ENCODE results near the gene ADK. TPM values are rescaled to one million over a fixed set of nuclear protein-coding genes. Genes with fewer than 3 reads are reported as not detected.

ADK gene
- total RNA-seq, 1 donor from 2014 or later: 13.1 TPM

DNA sequence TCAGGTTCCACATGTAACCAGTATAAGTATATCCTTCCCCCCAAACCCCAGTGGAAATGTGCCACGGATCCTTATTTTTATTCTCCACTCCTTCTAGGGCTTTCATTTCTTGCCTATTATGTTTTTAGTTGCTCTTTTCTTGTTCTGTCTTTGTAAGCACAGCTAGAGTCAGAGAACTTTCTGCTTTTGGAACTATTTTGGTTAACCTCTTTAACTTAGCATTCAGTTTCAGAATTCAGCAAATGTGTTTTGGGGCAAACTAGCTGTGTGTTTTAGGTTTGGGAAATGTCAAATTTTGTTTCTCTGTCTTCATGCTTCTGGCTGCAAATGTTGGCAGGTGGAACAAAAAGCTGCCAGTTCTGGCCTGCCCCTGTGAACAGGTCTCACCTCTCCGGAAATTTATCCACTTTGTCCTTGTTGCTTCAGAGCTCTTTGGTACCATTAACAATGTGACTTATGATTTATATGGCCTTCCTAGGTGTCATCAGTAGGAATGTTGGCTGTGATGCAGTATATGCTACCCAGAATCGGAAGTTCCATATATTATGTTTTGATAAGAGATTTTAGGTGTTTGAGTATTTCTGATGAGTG lies 156.1 kb downstream of the ADK start:
- no peaks in the 10 kb centered on the region for H3K27me3 Mint-ChIP-seq (ENCODE audit: unreplicated experiment)
- H3K4me3 Mint-ChIP-seq (ENCODE audit: unreplicated experiment): no peak overlapping the region
- DNase-seq (ENCODE audit: low spot score): no peak
- TF ChIP-seq, protein P1, sequence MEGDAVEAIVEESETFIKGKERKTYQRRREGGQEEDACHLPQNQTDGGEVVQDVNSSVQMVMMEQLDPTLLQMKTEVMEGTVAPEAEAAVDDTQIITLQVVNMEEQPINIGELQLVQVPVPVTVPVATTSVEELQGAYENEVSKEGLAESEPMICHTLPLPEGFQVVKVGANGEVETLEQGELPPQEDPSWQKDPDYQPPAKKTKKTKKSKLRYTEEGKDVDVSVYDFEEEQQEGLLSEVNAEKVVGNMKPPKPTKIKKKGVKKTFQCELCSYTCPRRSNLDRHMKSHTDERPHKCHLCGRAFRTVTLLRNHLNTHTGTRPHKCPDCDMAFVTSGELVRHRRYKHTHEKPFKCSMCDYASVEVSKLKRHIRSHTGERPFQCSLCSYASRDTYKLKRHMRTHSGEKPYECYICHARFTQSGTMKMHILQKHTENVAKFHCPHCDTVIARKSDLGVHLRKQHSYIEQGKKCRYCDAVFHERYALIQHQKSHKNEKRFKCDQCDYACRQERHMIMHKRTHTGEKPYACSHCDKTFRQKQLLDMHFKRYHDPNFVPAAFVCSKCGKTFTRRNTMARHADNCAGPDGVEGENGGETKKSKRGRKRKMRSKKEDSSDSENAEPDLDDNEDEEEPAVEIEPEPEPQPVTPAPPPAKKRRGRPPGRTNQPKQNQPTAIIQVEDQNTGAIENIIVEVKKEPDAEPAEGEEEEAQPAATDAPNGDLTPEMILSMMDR (IDR thresholded peaks at IDR 0.05; ENCODE audit: unreplicated experiment): no peak
- no peaks in the 10 kb centered on the region for H3K4me1 Mint-ChIP-seq (ENCODE audit: unreplicated experiment)
- H3K9me3 Mint-ChIP-seq (ENCODE audit: unreplicated experiment): no peaks in the 10 kb centered on the region
- H3K27ac Mint-ChIP-seq (ENCODE audit: unreplicated experiment): no peak overlapping the region
- H3K36me3 Mint-ChIP-seq (ENCODE audit: low read depth, unreplicated experiment): no peaks in the 10 kb centered on the region

DNA sequence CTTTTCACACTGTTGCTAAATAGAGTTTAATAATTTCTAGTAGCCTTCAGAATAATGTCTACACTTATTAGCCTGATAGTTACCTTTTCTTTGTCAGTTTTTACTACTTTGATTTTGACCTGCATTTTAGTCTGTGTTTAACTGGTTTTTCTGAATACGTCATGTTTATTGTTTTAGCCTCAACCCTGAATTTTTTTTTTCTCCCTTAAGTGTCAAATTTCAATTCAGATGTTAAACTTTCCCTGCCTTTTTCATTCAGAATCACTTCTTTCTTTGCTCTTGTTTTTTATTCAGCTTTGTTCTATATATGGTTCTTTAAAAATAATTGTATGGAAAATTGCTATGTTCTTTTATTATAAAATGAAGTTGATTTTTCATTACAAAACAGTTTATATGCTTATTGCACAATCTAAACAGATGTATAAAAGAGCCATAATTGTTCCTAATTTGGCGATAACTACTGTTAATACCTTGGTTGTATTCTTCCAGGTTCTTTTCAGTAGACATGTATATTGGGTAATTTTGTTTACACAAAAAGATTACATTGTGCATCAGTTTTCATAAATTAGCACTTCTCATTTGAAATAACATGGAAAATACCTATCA lies 159.7 kb downstream of the ADK start:
- Mint-ChIP-seq H3K9me3 (ENCODE audit: unreplicated experiment) (no peaks in the 10 kb centered on the region), H3K4me3 (ENCODE audit: unreplicated experiment) (no peak overlapping the region), H3K27me3 (ENCODE audit: unreplicated experiment) (no peaks in the 10 kb centered on the region), H3K4me1 (ENCODE audit: unreplicated experiment) (no peaks in the 10 kb centered on the region), H3K36me3 (ENCODE audit: low read depth, unreplicated experiment) (no peaks in the 10 kb centered on the region), H3K27ac (ENCODE audit: unreplicated experiment) (no peak overlapping the region)
- TF ChIP-seq, protein P1 (IDR thresholded peaks at IDR 0.05; ENCODE audit: unreplicated experiment): no peak
- no peak for DNase-seq (ENCODE audit: low spot score)

DNA sequence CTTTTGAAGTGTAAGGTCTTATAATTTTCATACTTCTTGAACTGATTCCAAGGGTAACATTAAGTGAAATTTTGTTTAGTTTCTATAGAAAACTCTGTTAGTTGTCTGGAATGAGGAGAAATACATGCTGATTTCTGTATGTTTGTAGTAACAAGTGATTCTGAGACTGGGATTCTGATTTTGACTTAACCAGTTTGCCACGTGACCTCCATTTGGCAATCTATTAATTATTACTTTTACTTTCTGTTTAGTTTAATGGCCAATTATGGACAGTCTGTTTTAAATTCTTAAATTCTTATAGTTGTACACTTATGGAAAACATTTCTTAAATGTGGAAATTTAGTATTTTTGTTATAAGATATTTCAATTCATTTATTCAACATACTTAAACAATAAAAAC lies 163.1 kb downstream of the ADK start:
- Mint-ChIP-seq H3K36me3 (ENCODE audit: low read depth, unreplicated experiment) (no peaks in the 10 kb centered on the region), H3K4me3 (ENCODE audit: unreplicated experiment) (no peak overlapping the region), H3K27ac (ENCODE audit: unreplicated experiment) (no peak overlapping the region), H3K4me1 (ENCODE audit: unreplicated experiment) (no peaks in the 10 kb centered on the region), H3K9me3 (ENCODE audit: unreplicated experiment) (no peaks in the 10 kb centered on the region), H3K27me3 (ENCODE audit: unreplicated experiment) (no peaks in the 10 kb centered on the region)
- TF ChIP-seq, protein P1 (IDR thresholded peaks at IDR 0.05; ENCODE audit: unreplicated experiment): no peak
- no peak for DNase-seq (ENCODE audit: low spot score)

DNA sequence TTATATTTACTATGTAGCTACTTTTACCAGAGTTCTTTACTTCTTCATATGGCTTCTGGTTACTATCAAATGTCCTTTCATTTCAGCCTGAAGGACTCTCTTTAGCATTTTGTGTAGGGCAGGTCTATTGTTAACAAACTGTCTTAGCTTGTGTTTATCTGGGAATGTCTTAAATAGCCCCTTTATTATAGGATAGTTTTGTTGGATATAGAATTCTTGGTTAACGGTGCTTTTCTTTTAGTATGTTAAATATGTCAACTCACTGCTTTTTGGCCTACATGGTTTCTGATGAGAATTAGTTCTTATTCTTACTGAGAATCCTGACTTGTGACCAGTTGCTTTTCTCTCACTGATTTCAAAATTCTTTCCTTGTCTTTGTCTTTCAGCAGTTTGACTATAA lies 169.0 kb downstream of the ADK start:
- H3K4me3 Mint-ChIP-seq (ENCODE audit: unreplicated experiment): no peak overlapping the region
- H3K36me3 Mint-ChIP-seq (ENCODE audit: low read depth, unreplicated experiment): no peaks in the 10 kb centered on the region
- H3K27me3 Mint-ChIP-seq (ENCODE audit: unreplicated experiment): no peaks in the 10 kb centered on the region
- H3K9me3 Mint-ChIP-seq (ENCODE audit: unreplicated experiment): no peaks in the 10 kb centered on the region
- H3K4me1 Mint-ChIP-seq (ENCODE audit: unreplicated experiment): no peaks in the 10 kb centered on the region
- H3K27ac Mint-ChIP-seq (ENCODE audit: unreplicated experiment): no peak overlapping the region
- TF ChIP-seq, protein P1 (IDR thresholded peaks at IDR 0.05; ENCODE audit: unreplicated experiment): no peak
- no peak for DNase-seq (ENCODE audit: low spot score)

DNA sequence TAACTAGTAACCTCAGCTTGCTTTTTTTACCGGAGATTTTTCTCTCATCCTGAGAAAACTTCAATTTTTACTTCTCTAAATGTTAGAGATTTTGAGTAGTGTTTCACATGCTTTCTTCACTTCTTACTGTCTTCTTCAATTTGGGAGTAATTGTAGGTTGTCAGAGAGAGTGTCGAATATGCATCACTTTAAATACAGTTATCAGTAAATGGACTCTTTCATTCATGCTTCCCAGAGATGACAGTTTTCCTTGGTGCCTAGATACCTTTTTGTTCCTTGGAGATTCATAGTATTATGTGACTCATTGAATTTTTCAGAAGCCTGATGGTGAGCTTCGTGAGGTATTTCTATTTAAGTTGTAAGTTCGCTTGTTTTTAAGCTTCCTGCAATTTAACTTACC lies 169.7 kb downstream of the ADK start:
- DNase-seq (ENCODE audit: low spot score): no peak
- H3K9me3 Mint-ChIP-seq (ENCODE audit: unreplicated experiment): no peaks in the 10 kb centered on the region
- no peak overlapping the region for H3K27ac Mint-ChIP-seq (ENCODE audit: unreplicated experiment)
- H3K27me3 Mint-ChIP-seq (ENCODE audit: unreplicated experiment): no peaks in the 10 kb centered on the region
- H3K4me3 Mint-ChIP-seq (ENCODE audit: unreplicated experiment): no peak overlapping the region
- TF ChIP-seq, protein P1 (IDR thresholded peaks at IDR 0.05; ENCODE audit: unreplicated experiment): no peak
- no peaks in the 10 kb centered on the region for H3K4me1 Mint-ChIP-seq (ENCODE audit: unreplicated experiment)
- no peaks in the 10 kb centered on the region for H3K36me3 Mint-ChIP-seq (ENCODE audit: low read depth, unreplicated experiment)

Measured in endothelial cell (in vitro differentiated cells).